NAMALWA (cell line): ENCODE measurements around the gene DMGDH.

Experiments
- DNase-seq: peaks from one replicate; pipeline ENCODE4 v3.0.0-alpha.2; 2015; ENCODE audit warnings: low spot score

The DMGDH gene

GRCh38 chr5:79069488-79070349 lies at the start of gene DMGDH, which contains the start of gene BHMT2:
DMGDH (minus strand) TSS chr5:79069674; CDS start chr5:79069620, 54 bp downstream.
BHMT2 (plus strand) TSS chr5:79069767; CDS start chr5:79069783, 16 bp downstream.
- no peak for DNase-seq

DNA sequence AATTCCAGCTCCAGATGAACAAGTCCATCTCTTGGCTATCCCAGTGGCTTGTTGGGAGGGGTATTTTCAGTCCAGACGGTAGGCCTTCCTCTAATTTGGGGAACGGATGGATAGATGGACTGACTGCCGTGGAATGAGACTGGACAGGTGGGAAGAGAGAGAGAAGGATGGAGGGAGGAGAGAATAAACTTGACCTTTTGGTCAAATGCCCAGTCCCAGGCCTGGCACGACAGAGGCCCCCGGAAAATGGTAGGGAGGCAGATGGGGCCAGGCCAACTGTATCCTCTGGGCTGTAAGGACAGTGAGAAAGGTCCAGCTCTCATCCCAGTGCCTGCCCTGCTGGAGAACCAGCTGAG lies 43.2 kb upstream of the DMGDH start:
- no peak for DNase-seq

- DNase-seq: no peak
Observed at GRCh38 chr5:79111960-79112702, 42.7 kb upstream of the DMGDH start.

GRCh38 chr5:79111387-79111959 lies 42.0 kb upstream of the DMGDH start, which contains the start of gene BHMT:
BHMT (plus strand) TSS chr5:79111809; CDS start chr5:79111886, 77 bp downstream.
- DNase-seq: no peak

GRCh38 chr5:79109527-79110492 lies 40.3 kb upstream of the DMGDH start:
- peak; percentile 18 for DNase-seq

DNA sequence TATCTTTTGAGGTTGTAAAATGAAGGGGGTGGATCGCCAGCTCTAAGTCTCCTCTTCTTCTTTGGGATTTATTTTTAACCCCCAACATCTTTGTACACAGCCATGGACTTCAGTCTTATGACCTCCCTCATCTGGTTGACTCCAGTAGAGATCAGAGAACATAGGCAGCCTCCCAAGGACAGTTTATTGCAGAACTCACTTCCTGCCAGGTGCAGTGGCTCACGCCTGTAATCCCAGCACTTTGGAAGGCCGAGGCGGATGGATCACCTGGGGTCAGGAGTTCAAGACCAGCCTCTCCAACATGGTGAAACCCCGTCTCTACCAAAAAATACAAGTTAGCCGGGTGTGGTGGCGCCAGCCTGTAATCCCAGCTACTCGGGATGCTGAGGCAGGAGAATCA lies 39.3 kb upstream of the DMGDH start:
- DNase-seq: no peak

DNA sequence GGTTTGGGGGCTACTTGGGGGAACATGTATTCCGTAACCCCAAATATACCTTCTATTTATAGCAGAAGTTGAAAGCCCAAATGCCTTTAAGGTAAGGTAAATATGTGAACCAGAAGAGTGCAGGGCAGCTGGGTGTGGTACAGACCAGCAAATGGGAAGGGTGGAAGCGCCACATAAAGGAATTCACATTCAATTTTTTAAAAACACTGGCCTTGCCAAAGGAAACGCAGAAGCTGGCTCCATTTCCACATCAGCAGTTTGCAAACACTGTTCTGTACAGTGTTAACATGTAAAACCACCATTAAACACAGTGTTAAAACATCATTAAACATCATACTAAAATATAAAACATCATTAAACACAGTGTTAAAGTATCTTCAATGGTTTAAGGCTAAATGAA lies 38.6 kb upstream of the DMGDH start:
- DNase-seq: no peak

DNA sequence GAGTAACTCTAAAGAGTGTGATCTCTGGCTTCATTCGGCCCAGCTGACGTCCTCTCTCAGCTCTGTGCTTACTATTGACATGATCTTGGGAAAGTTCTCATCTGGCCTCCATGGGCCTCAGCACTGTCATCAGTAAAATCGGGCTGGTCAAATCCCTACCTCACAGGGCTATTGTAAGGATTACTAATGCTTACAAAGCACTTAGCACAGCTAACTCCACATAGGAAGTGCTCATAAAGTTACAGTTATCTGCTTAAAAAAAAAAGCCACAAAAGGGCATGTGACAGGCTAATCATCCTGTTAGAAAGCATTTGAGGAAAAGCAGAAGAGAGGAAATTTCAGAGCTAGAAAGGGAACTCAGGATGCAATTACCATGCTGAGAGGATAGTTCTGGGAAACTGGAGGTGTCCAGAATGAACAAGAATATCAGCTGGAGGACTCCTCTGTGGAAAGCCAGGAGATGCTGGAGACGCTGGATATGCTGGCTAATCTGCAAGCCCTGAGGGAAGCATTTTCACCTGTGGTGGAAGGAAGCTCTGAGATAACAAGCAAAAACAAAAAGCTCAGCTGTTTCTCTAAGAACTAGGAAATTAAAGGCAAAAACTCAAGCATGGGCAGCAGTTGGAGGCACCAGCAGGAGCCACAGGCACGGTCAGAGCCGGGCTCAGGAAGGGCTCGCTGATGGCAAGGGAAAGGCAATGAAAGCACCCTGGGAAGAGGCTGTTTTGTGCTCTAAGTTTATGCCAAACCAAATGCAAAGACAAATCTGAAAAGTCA lies 37.7 kb upstream of the DMGDH start:
- no peak for DNase-seq

- DNase-seq: peak; percentile 10
Observed at GRCh38 chr5:79105868-79106267, 36.4 kb upstream of the DMGDH start.

DNA sequence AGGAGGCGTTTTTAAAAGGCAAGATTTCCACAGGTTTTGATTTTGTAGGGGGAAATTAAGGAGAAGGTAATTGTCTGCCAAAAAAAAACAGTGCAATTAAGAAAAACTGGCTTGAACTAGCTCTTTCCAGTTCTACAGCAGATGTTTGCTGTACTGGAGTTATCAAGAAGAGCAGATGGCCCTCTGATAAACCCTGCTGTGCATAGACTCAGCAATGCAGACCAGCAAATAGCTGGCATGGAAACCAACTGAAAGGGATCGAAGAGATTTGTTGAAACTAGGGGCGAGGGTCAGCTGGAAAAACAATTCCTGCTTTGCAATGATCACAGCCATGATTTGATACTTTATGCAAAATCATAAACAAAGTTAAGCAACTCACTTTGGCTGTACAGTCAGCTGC lies 24.3 kb upstream of the DMGDH start:
- no peak for DNase-seq

GRCh38 chr5:79091064-79091463 lies 21.6 kb upstream of the DMGDH start:
- DNase-seq: no peak

DNA sequence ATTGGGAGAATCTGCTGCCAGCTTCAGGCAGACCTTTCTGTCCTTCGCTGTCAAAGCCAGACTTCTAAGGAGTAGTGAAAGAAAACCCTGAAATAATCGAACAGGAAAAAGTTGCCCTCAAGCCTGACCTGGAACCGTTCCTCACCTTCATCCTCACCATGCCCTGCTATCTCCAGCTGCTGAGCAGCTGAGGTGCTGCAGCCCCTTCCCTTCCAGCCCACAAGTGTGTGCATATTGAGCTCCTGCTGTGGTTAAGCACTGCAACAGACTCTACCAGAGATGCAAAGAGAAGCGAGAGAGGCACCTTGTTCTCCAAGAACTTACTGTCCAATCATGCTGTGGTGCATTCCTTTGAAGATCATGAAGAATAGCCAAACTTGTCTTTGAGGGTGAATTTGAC lies 19.0 kb upstream of the DMGDH start:
- DNase-seq: no peak

DNA sequence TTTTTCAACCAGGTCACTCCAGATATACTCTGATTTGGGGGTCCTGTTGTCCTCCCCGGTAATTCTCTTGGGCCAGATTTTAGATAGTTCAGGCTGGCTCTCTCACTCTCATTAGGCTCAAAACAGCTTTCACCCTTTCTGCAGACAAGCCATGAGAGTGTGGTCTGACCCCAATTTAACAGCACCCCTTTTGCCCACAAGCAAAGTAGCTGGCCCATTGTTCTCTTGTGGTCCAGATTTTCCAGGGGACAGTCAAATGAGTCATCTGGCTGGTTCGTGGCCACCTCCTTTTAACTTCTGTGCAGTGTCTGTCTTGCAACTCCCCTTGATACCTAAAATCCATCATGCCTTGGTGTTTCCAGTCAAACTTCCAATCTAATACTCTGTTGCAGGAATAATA lies 16.6 kb upstream of the DMGDH start:
- DNase-seq: no peak

- DNase-seq: no peak
Observed at GRCh38 chr5:79081779-79082178, 12.3 kb upstream of the DMGDH start.

- no peak for DNase-seq
Observed at GRCh38 chr5:79080804-79081203, 11.3 kb upstream of the DMGDH start.

DNA sequence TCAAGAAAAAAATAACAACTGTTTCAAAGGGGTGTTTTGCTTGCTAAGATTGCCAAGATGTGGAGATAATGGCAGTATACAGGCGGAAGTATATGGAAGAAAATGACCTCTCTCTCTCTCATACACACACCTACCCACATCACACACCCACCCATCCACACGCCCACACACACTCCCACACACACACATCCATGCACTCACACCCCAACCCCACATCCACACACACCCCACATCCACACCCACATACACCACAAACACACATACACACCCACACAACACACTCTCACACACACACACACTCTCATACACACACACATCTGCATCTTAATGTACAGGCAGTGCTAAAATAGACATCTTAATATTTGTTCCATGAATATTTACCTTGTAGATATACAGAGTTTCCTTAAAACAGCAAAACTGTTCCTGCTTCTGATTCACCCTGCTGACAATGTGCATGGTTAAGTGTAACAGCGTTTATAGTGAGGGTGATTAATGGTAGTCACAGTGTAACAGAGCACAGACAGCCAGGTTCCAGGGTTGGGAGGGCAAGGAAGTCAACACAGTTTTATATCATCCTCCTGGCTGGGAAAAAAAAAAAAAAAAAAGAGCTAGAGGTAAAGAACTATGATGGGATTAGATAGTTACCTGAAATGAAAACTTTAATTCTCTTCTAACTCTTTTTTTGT lies 8.3 kb upstream of the DMGDH start:
- no peak for DNase-seq

GRCh38 chr5:79076819-79077218 lies 7.3 kb upstream of the DMGDH start:
- DNase-seq: no peak

- no peak for DNase-seq
Observed at GRCh38 chr5:79075646-79076426, 6.4 kb upstream of the DMGDH start.

- no peak for DNase-seq
Observed at GRCh38 chr5:79074641-79075040, 5.2 kb upstream of the DMGDH start.

DNA sequence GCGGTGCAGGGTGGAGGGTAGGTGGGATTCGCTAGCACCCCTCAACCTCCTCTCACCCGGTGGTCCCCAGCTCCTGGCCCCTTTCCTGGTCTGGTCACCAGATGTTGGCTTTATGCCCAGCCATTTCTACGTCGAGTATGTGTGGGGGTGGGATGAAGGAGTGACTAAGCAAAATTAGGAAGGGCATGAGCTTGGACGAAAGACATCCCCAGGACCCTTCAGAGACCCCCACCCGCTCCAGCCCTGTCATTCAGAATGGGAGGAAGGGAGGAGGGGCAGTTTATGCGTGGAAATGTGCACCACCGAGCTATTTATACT lies 835 bp upstream of the DMGDH start:
- DNase-seq: no peak
